Muscle layer of duodenum (tissue), 2 donors: ENCODE results near the gene UTP18.
"Not testable (repeated sequence)": the region's sequence is repeated elsewhere in the genome, so short reads cannot be mapped to it uniquely, and the experiment has no call there.

Experiments used
- H3K27ac ChIP-seq: one replicate; pipeline ENCODE4 v1.7.0; 2013; ENCODE audit warnings: mild to moderate bottlenecking, low read length
- H3K27me3 ChIP-seq: one replicate; pipeline ENCODE4 v1.7.0; 2013; ENCODE audit warnings: low read depth, mild to moderate bottlenecking, control low read depth, low read length
- H3K36me3 ChIP-seq, 2 donors: one replicate each; pipeline ENCODE4 v1.7.0; 2013; ENCODE audit warnings: low read length in 2 of 2, control low read depth in 1 of 2, mild to moderate bottlenecking in 1 of 2; ENCODE audit not compliant: insufficient read depth in 2 of 2, control insufficient read depth in 1 of 2
- H3K4me1 ChIP-seq, 2 donors: one replicate each; pipeline ENCODE4 v1.7.0; 2013; ENCODE audit warnings: low read length in 2 of 2, mild to moderate bottlenecking in 2 of 2, control low read depth in 1 of 2, moderate library complexity in 1 of 2; ENCODE audit not compliant: insufficient read depth in 2 of 2, control insufficient read depth in 1 of 2
- H3K4me3 ChIP-seq, 2 donors: one replicate each; pipeline ENCODE4 v1.7.0; 2013; ENCODE audit warnings: low read length in 2 of 2, low read depth in 1 of 2, mild to moderate bottlenecking in 1 of 2
- H3K9me3 ChIP-seq, 2 donors: one replicate each; pipeline ENCODE4 v1.7.0; 2013; ENCODE audit warnings: low read length in 2 of 2, control low read depth in 1 of 2, mild to moderate bottlenecking in 1 of 2; ENCODE audit not compliant: control insufficient read depth in 1 of 2
- donor health status: healthy.

UTP18 gene

DNA sequence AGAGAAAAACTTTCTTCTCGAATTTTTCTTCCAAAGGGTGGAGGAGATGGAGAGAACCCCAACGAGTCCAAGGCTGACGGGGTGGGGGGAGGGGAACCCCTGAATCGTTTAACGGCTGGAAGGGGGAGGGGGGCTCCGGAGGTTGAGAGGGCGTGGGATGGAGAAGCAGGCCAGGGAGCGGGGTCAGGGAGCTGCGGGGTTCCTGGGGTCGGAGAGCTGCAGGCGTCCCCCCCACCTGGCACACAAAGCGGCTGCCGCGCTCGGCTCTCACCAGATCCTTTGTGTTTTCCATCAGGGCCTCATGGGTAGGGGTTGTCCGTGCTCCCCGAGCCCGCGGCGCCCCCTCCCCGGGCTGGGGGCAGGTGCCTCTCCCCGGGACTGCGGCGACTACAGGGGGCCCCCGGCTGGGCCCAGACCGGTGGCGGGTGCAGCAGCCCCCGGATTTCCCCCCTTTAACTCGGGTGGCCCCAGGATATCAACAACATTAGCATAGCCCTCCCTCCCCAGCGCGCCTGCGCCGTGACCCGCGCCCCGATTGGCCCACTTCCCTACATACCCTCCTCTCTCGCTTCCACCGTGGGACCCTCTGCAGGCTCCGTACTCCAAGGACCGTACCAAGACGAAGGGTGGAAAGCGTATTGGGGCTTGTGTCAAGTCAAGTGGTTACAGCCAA lies 646 bp upstream of the UTP18 start, which contains the start of gene MBTD1:
Gene MBTD1 (minus strand): TSS at position 486 of the 673 bp plus-strand sequence. CDS start 34,888 bp downstream, outside the sequence.
- Histone ChIP-seq H3K4me3 (peak within 1 kb of the TSS; percentile 94 to 99), H3K36me3 (peaks cover 4 to 8% of the 10 kb centered on the region in 2 donors), H3K9me3 (no peaks in the 10 kb centered on the region), H3K4me1 (peaks cover 12 to 41% of the 10 kb centered on the region in 2 donors), H3K27ac (peak within 1 kb of the TSS; percentile 99), H3K27me3 (no peaks in the 10 kb centered on the region)

DNA sequence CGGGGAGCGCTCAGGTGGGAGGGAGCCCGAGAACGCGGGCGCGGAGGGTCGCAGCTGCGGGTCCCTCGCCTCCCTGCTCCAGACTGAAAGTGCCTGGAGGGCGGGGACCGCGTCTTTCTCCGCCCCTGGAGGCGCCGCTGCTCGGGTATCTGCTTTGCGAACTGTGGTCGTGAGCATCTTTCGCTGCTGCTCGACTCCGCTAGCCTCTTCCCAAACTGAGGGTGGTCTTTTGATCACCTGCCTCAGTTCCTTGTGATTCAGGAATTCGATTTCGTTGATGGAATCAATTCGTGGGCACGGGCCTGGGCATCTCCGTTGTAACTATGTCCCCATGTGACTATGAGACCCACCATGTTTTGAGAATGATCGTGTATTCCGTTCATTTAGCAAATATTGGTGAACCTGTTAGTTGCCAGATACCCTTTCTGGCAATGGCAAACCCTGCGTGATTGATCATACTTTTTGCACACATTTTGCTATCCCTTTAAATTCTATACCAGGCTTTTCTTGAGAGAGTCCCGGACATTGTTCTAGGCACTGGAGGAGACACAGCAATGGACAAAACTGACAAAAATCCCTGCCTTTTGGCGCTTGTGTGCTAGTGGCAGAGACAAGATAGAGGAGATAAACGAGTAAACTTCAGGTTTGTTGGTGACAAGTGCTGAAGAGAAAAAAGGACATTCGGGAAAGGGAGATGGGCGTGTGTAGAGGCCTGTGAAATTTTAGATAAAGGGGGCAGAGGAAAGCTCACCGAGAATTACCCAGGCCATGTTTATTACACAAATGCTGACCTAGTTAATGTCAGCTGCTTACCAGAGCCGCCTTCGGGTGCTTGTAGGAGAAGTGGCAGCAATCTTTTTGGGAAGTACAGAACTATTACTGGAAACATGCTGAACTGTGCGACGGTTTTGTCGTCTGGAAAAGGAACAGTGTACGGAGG lies 948 bp downstream of the UTP18 start:
- H3K4me3 ChIP-seq = peak overlapping the region; percentile 94 to 99
- H3K27me3 ChIP-seq = no peaks in the 10 kb centered on the region
- peaks cover 10 to 13% of the 10 kb centered on the region in 2 donors for H3K36me3 ChIP-seq
- peaks cover 12 to 41% of the 10 kb centered on the region in 2 donors for H3K4me1 ChIP-seq
- peak overlapping the region; percentile 72 for H3K27ac ChIP-seq
- H3K9me3 ChIP-seq = no peaks in the 10 kb centered on the region

DNA sequence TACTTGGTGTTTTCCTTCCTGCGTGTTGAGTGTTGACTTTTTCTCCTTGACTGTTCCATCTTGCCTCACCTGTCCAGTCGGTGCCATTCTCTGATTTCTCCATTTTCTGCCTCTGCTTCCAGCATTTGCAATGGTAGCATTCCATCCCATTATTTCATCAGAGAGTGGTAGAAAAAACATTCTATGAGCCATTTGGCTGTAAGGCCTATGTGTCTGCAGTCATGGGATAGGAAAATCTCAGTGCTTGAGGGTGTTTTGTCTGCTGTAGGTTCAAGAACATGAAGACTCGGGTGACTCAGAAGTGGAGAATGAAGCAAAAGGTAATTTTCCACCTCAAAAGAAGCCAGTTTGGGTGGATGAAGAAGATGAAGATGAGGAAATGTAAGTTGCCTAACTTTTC lies 2.7 kb downstream of the UTP18 start:
- H3K4me3 ChIP-seq = no peak overlapping the region
- peaks cover 17 to 21% of the 10 kb centered on the region in 2 donors for H3K36me3 ChIP-seq
- H3K27ac ChIP-seq = no peak overlapping the region

DNA sequence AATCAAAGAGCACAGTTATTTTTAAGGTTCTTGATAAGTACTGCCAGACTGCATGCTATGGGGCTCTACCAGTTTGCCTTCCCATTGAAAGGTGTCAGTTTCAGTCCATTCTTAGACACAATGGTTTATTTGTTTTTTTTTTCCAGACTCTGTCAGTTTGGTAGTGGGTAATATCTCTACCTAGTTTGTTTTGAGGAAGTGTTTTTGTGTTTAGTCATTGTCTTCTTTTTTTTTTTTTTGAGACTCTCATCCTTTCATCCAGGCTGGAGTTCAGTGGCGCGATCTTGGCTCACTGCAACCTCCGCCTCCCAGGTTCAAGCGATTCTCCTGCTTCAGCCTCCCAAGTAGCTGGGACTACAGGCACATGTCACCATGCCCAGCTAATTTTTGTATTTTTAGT lies 4.1 kb downstream of the UTP18 start:
- Histone ChIP-seq H3K36me3 (peaks cover 30% of the 10 kb centered on the region in 2 donors), H3K4me1 (peaks cover 6 to 13% of the 10 kb centered on the region in 2 donors)
- not testable (repeated sequence) for H3K27ac ChIP-seq, H3K27me3 ChIP-seq, H3K9me3 ChIP-seq, H3K4me3 ChIP-seq

More for the DNA sequence above, 2.7 kb downstream of the UTP18 start:
- Histone ChIP-seq H3K9me3 (no peaks in the 10 kb centered on the region), H3K27me3 (no peaks in the 10 kb centered on the region), H3K4me1 (peaks cover 12 to 28% of the 10 kb centered on the region in 2 donors)

DNA sequence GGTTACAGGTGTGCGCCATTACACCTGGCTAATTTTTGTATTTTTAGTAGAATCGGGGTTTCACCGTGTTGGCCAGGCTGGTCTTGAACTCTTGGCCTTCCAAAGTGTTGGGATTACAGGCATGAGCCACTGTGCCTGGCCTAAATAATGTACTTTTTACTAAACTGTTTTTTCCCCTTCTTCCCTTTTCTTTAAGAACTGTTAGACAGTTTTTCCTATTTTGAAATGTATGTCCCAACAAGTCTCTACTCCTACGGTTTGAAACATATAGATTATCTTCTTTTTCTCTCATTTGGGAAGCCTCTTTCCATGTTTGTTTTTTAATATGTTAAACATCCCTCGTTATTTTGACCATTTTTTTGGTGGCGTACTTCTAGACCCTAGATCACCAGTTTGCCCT lies 9.6 kb downstream of the UTP18 start:
- no peak overlapping the region for H3K27ac ChIP-seq
- H3K36me3 ChIP-seq = peaks cover 26 to 35% of the 10 kb centered on the region in 2 donors
- no peak overlapping the region for H3K4me3 ChIP-seq
- H3K27me3 ChIP-seq = no peaks in the 10 kb centered on the region
- H3K4me1 ChIP-seq = peaks cover 0 to 4% of the 10 kb centered on the region in 2 donors
- H3K9me3 ChIP-seq = no peaks in the 10 kb centered on the region

DNA sequence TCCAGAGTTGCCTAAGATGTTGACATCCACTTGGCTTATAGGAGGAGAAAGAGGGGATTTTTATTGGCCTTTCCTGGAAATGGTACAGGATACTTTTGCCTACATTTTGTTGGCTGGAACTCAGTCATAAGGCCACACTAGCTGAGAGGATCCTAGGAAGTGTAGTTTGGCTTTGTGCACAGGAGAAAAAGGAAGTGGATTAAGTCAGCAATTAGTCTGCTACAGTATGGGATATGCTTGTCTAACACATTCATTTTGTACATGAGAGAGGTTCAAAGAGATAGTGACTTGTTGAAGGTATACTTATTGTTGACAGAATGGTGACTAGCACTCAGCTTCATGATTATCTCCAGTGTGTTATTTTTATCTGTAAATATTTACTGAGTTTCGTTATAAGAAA lies 10.3 kb downstream of the UTP18 start:
- Histone ChIP-seq H3K27me3 (no peaks in the 10 kb centered on the region), H3K4me3 (no peak overlapping the region), H3K4me1 (peaks cover 0 to 4% of the 10 kb centered on the region in 2 donors), H3K36me3 (peaks cover 30 to 38% of the 10 kb centered on the region in 2 donors), H3K9me3 (no peaks in the 10 kb centered on the region), H3K27ac (no peak overlapping the region)

DNA sequence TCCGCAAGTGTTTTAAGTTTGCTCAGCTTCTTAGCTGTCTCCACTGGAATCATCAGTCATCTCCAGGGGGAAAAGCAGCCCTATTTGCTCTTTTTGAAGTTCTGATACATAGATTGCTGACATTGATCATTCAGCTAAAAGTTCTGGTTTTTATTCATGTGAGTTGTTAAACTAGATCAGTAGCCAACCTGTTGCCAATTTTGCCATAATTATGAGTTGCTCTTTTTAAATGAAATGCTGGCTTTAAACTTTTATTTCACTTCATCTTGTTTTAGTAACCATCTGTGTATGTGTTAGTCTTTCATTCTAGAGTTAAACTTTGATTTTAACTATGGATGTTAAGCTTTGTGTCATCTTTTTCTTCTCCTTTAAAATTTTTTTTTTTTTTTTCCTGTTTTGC lies 12.5 kb downstream of the UTP18 start:
- Histone ChIP-seq H3K4me3 (no peak overlapping the region), H3K36me3 (peaks cover 41 to 42% of the 10 kb centered on the region in 2 donors)

DNA sequence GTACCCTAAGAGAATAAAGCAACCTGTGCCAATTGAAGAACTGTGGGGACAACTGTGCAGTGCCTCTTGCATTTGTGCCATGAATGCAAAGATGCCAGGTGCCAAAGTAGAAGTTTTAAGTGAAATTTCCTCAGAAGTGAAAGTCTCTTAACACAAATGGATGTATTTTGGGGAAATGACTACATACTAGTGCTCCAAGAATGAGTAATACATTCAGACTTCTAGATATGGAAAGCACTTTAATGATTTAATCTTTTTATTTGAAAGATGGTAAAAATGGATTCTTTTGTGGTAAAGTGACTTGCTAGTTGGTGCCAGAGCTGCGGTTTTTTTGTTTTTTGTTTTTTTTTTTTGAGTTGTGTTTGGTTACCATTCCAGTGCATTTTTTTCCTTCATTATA lies 15.0 kb downstream of the UTP18 start:
- H3K27ac ChIP-seq = no peak overlapping the region
- no peak overlapping the region for H3K4me3 ChIP-seq
- no peaks in the 10 kb centered on the region for H3K27me3 ChIP-seq
- H3K4me1 ChIP-seq = peaks cover 0 to 3% of the 10 kb centered on the region in 2 donors
- H3K36me3 ChIP-seq = peaks cover 43% of the 10 kb centered on the region in 2 donors
- H3K9me3 ChIP-seq = no peaks in the 10 kb centered on the region

More for the DNA sequence above, 12.5 kb downstream of the UTP18 start:
- H3K27me3 ChIP-seq = no peaks in the 10 kb centered on the region
- no peaks in the 10 kb centered on the region for H3K9me3 ChIP-seq
- H3K4me1 ChIP-seq = peaks cover 0 to 4% of the 10 kb centered on the region in 2 donors
- H3K27ac ChIP-seq = no peak overlapping the region

DNA sequence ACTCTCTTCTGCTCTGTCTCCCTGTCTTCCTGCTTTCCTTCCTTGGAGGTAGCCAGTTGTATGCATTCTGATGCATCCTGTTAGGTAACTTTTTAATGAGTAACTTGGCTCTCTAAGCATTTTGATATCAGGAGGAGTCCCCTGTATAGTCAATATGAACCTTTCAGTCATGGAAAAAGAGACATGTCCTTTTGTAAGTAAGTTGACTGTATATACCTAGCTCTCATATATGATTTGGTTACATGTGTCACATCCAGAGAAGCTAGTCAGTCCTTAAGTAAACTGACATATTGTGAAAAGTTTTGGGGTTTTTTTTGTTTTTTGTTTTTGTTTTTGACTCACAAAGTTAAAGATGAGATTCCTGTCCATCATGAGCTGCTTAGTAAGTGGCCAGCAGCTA lies 18.8 kb downstream of the UTP18 start:
- no peak overlapping the region for H3K4me3 ChIP-seq
- no peak overlapping the region for H3K27ac ChIP-seq
- H3K9me3 ChIP-seq = no peaks in the 10 kb centered on the region
- no peaks in the 10 kb centered on the region for H3K27me3 ChIP-seq
- peaks cover 45 to 54% of the 10 kb centered on the region in 2 donors for H3K36me3 ChIP-seq
- no peaks in the 10 kb centered on the region for H3K4me1 ChIP-seq

DNA sequence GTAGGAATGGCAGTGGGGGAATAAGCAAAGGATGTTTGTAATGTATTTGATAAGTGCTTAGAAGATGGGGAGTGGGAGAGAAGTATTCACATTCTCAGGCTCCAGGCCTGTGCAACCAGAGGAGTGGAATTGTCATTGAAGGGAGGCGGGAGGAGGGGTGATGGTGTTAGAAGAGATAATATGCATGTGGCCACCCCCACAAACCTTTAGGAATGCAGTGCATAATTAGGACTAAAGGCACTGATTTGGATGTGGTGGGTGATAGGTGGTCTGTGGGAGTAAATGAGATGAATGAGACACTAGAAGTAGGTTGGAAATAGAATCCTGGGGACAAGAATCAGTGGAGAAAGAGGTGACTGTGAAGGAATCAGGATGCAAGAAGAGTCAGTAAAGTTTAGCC lies 27.1 kb downstream of the UTP18 start:
- H3K4me3 ChIP-seq = no peak overlapping the region
- H3K27ac ChIP-seq = no peak overlapping the region
- H3K9me3 ChIP-seq = no peaks in the 10 kb centered on the region
- no peaks in the 10 kb centered on the region for H3K4me1 ChIP-seq
- no peaks in the 10 kb centered on the region for H3K27me3 ChIP-seq
- peaks cover 46 to 60% of the 10 kb centered on the region in 2 donors for H3K36me3 ChIP-seq

DNA sequence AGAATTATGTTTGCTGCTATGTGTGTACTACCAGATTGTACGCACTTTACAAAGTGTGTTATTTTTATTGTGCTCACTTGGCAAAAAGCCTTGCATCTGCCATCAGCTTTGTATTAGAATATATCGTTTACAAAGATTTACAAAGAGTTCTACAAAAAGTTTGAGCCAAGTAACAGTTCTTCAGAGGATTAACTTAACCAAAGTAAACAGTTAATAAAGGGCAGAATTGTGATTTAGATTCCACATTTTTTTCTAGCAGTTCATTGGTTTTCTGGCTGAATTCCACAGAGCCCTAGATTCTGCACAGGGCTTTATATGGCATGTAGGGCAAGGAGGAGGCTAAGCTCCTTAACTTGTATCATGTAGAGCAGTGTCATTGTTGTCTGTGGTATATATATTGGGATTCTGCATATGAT lies 29.4 kb downstream of the UTP18 start:
- Histone ChIP-seq H3K27me3 (no peaks in the 10 kb centered on the region), H3K9me3 (no peaks in the 10 kb centered on the region), H3K4me3 (no peak overlapping the region), H3K27ac (no peak overlapping the region), H3K4me1 (no peaks in the 10 kb centered on the region), H3K36me3 (peaks cover 46 to 65% of the 10 kb centered on the region in 2 donors)
